CD14-positive monocyte (primary cell): ENCODE measurements around the gene SEC14L1. TPM values are rescaled to one million over a fixed set of nuclear protein-coding genes. Genes with fewer than 3 reads are reported as not detected.

Experiments
- DNase-seq, 3 donors: peaks; one replicate each; pipeline ENCODE4 v3.0.0-alpha.2; 2011 to 2022
- H2AFZ ChIP-seq: 2 replicates; pipeline ENCODE4 v1.6.0; 2012; ENCODE audit warnings: mild to moderate bottlenecking, low read depth, low read length, inconsistent platforms; ENCODE audit not compliant: insufficient read depth, poor library complexity, severe bottlenecking
- H3K27ac ChIP-seq, 2 donors: 1 replicate in 1 of 2; 2 replicates in 1 of 2; pipeline ENCODE4 v1.5.1; 2012 to 2013; ENCODE audit warnings: low read length in 2 of 2, control low read depth in 1 of 2, inconsistent platforms in 1 of 2, low read depth in 1 of 2, mild to moderate bottlenecking in 1 of 2
- H3K27me3 ChIP-seq, 2 donors: one replicate each; pipeline versions ENCODE4 v1.6.0 to v1.6.1; 2011 to 2013; ENCODE audit warnings: low read length in 2 of 2; ENCODE audit not compliant: control insufficient read depth in 2 of 2, insufficient read depth in 2 of 2
- H3K36me3 ChIP-seq, 2 donors: replicated peaks in 1 of 2; 1 replicate in 1 of 2; 2 replicates in 1 of 2; pipeline versions ENCODE4 v1.5.1 to v1.6.1; 2012 to 2013; ENCODE audit warnings: low read length in 2 of 2, control low read depth in 1 of 2, inconsistent platforms in 1 of 2, mild to moderate bottlenecking in 1 of 2; ENCODE audit not compliant: insufficient read depth in 2 of 2, control insufficient read depth in 1 of 2
- H3K4me1 ChIP-seq, 2 donors: 1 replicate in 1 of 2; 2 replicates in 1 of 2; pipeline versions ENCODE4 v1.5.1 to v1.6.1; 2012 to 2013; ENCODE audit warnings: low read length in 2 of 2, control low read depth in 1 of 2, inconsistent platforms in 1 of 2, mild to moderate bottlenecking in 1 of 2, moderate library complexity in 1 of 2; ENCODE audit not compliant: insufficient read depth in 2 of 2, control insufficient read depth in 1 of 2
- H3K4me2 ChIP-seq: replicated peaks from 2 replicates; pipeline ENCODE3; 2012; ENCODE audit warnings: low read length, moderate library complexity, mild to moderate bottlenecking; ENCODE audit not compliant: poor library complexity, severe bottlenecking; ENCODE audit errors: extremely low read depth
- H3K4me3 ChIP-seq, 3 experiments: fragments of 200-600 bp in 1 of 3; sonication (generic) in 1 of 3; replicated peaks in 1 of 3; 1 replicate in 2 of 3; 2 replicates in 1 of 3; pipeline ENCODE4 v1.5.1; 2011 to 2013; ENCODE audit warnings: low read length in 3 of 3, mild to moderate bottlenecking in 3 of 3, control low read depth in 2 of 3, low read depth in 2 of 3, inconsistent platforms in 1 of 3, moderate library complexity in 1 of 3
- H3K79me2 ChIP-seq: 2 replicates; pipeline ENCODE4 v1.6.0; 2012; ENCODE audit warnings: mild to moderate bottlenecking, control low read depth, inconsistent platforms, low read length, moderate library complexity; ENCODE audit not compliant: insufficient read depth
- H3K9ac ChIP-seq: 2 replicates; pipeline ENCODE4 v1.6.0; 2017; ENCODE audit warnings: low read length, mild to moderate bottlenecking; ENCODE audit not compliant: insufficient read depth, poor library complexity, severe bottlenecking
- H3K9me3 ChIP-seq, 2 donors: replicated peaks in 1 of 2; 1 replicate in 1 of 2; 2 replicates in 1 of 2; pipeline versions ENCODE4 v1.5.1 to v1.6.1; 2012 to 2013; ENCODE audit warnings: low read length in 2 of 2, control low read depth in 1 of 2; ENCODE audit not compliant: control insufficient read depth in 1 of 2, insufficient read depth in 1 of 2
- H4K20me1 ChIP-seq: 2 replicates; pipeline ENCODE4 v1.6.0; 2012; ENCODE audit warnings: mild to moderate bottlenecking, low read length, control low read depth, moderate library complexity; ENCODE audit not compliant: insufficient read depth
- H3K27ac Mint-ChIP-seq, 7 donors: one replicate each; pipeline ENCODE4 v1.8.0; 2020; ENCODE audit warnings: mild to moderate bottlenecking in 7 of 7, mixed read lengths in 7 of 7, moderate library complexity in 6 of 7, inconsistent platforms in 2 of 7
- H3K27me3 Mint-ChIP-seq, 3 donors: one replicate each; pipeline ENCODE4 v1.8.0; 2021 to 2022; ENCODE audit warnings: low read depth in 3 of 3, mild to moderate bottlenecking in 3 of 3, mixed read lengths in 3 of 3, moderate library complexity in 3 of 3, inconsistent platforms in 1 of 3
- H3K36me3 Mint-ChIP-seq, 2 donors: one replicate each; pipeline ENCODE4 v1.8.0; 2020; ENCODE audit warnings: mixed read lengths in 2 of 2, inconsistent platforms in 1 of 2, mild to moderate bottlenecking in 1 of 2
- H3K4me1 Mint-ChIP-seq: one replicate; pipeline ENCODE4 v1.8.0; 2020; ENCODE audit warnings: mild to moderate bottlenecking, mixed read lengths
- H3K4me3 Mint-ChIP-seq, 2 donors: one replicate each; pipeline ENCODE4 v1.8.0; 2020; ENCODE audit warnings: mild to moderate bottlenecking in 2 of 2, mixed read lengths in 2 of 2, moderate library complexity in 1 of 2
- H3K9me3 Mint-ChIP-seq, 7 donors: one replicate each; pipeline ENCODE4 v1.8.0; 2020 to 2022; ENCODE audit warnings: mixed read lengths in 7 of 7, mild to moderate bottlenecking in 6 of 7, moderate library complexity in 6 of 7, inconsistent platforms in 2 of 7
- WGBS: methylation state at CpG from one replicate; pipeline ENCODE4 v1.1.5; 2013; ENCODE audit warnings: missing lambda C conversion rate; ENCODE audit not compliant: insufficient coverage; 5-methylcytosine and 5-hydroxymethylcytosine counted together
- intact Hi-C, 2 donors: fragments of 100-400 bp; cut with micrococcal nuclease; formaldehyde crosslinking; loops; one replicate each; pipeline versions ENCODE4 v1.15.0 to v1.15.1; 2023
- polyA plus RNA-seq, 3 donors: library from polyadenylated mRNA; depleted of rRNA in 1 of 3; unstranded in 2 of 3; stranded (reverse) in 1 of 3; fragments of 300-500 nt in 2 of 3; fragments of >200 nt in 1 of 3; fragmentation: Illumina TruSeq in 2 of 3; gene quantifications; 1 replicate in 2 of 3; 2 replicates in 1 of 3; pipeline ENCODE4 v1.2.3, GENCODE V29; 2012 to 2021
- TF ChIP-seq, protein P1 (sequence below): fragments of 200-600 bp; IDR thresholded peaks from one replicate; pipeline ENCODE4 v1.8.0; 2022; ENCODE audit warnings: antibody characterized with exemption, mild to moderate bottlenecking

SEC14L1 gene
- polyA plus RNA-seq, 3 donors, result 34.1 to 76.4 (median 43.2) TPM

DNA sequence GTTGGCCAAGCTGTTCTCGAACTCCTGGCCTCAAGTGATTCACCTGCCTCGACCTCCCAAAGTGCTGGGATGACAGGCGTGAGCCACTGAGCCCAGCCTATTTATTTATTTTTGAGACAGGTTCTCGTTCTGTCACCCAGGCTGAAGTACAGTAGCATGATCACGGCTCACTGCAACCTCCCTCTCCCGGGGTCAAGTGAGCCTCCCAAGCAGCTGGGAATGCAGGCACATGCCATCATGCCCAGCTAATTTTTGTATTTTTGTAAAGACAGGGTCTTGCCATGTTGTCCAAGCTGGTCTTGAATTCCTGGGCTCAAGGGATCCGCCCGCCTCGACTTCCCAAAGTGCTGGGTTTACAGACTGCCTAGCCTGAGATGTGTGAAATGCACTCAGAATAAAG is 10.2 kb upstream of the SEC14L1 start:
- H3K27ac Mint-ChIP-seq, result no peak overlapping the region
- Histone ChIP-seq H3K79me2 (no peaks in the 10 kb centered on the region), H3K27ac (no peak overlapping the region), H4K20me1 (no peaks in the 10 kb centered on the region), H2AFZ (no peak overlapping the region), H3K9me3 (no peaks in the 10 kb centered on the region), H3K4me1 (peaks cover 17 to 25% of the 10 kb centered on the region in 2 donors), H3K4me2 (no peak overlapping the region), H3K36me3 (no peaks in the 10 kb centered on the region), H3K9ac (no peak overlapping the region), H3K27me3 (no peaks in the 10 kb centered on the region), H3K4me3 (no peak overlapping the region)
- intact Hi-C loops, result no loop called here
- peaks cover 7 to 10% of the 10 kb centered on the region in 2 donors for H3K36me3 Mint-ChIP-seq
- DNase-seq, result no peak
- TF ChIP-seq, protein P1, sequence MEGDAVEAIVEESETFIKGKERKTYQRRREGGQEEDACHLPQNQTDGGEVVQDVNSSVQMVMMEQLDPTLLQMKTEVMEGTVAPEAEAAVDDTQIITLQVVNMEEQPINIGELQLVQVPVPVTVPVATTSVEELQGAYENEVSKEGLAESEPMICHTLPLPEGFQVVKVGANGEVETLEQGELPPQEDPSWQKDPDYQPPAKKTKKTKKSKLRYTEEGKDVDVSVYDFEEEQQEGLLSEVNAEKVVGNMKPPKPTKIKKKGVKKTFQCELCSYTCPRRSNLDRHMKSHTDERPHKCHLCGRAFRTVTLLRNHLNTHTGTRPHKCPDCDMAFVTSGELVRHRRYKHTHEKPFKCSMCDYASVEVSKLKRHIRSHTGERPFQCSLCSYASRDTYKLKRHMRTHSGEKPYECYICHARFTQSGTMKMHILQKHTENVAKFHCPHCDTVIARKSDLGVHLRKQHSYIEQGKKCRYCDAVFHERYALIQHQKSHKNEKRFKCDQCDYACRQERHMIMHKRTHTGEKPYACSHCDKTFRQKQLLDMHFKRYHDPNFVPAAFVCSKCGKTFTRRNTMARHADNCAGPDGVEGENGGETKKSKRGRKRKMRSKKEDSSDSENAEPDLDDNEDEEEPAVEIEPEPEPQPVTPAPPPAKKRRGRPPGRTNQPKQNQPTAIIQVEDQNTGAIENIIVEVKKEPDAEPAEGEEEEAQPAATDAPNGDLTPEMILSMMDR, result no peak
- WGBS, result 99% methylated on average over 9 of the region's 9 CpGs
- no peak overlapping the region for H3K4me3 Mint-ChIP-seq
- peaks cover 2 to 7% (median 5%) of the 10 kb centered on the region in 3 donors for H3K27me3 Mint-ChIP-seq
- peaks cover 36% of the 10 kb centered on the region for H3K4me1 Mint-ChIP-seq
- H3K9me3 Mint-ChIP-seq, result peaks cover 0 to 9% (median 0%) of the 10 kb centered on the region in 7 donors

DNA sequence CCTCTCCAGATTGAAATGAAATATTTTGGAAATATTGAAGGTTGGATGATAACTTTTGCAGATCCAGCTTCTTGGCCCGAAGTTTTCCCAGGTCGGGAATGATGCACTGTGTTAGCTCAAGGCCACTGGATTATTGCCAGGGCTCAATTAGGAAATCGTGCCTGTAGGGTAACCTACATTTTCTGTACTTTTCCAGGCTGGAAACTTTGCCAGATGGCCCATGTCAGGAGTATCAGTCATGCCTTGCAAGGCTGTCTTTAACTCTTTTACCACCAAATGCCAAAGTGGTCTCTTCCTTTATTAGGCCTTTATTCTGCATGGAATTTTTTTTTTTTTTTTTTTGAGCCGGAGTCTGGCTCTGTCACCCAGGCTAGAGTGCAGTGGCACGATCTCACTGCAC is 8.9 kb upstream of the SEC14L1 start:
- Histone ChIP-seq H3K9me3 (peaks cover 4 to 7% of the 10 kb centered on the region in 2 donors), H4K20me1 (no peaks in the 10 kb centered on the region), H3K27ac (no peak overlapping the region), H3K9ac (no peak overlapping the region), H3K4me1 (peaks cover 17 to 25% of the 10 kb centered on the region in 2 donors), H3K4me3 (no peak overlapping the region), H3K27me3 (no peaks in the 10 kb centered on the region), H3K4me2 (no peak overlapping the region), H2AFZ (no peak overlapping the region), H3K36me3 (no peaks in the 10 kb centered on the region), H3K79me2 (no peaks in the 10 kb centered on the region)
- WGBS, result 90% methylated on average over 4 of the region's 5 CpGs
- peaks cover 5 to 7% (median 5%) of the 10 kb centered on the region in 3 donors for H3K27me3 Mint-ChIP-seq
- peaks cover 10 to 16% of the 10 kb centered on the region in 2 donors for H3K36me3 Mint-ChIP-seq
- no peak overlapping the region for H3K4me3 Mint-ChIP-seq
- TF ChIP-seq, protein P1, result no peak
- DNase-seq, result no peak
- peaks cover 2 to 18% (median 6%) of the 10 kb centered on the region in 7 donors for H3K9me3 Mint-ChIP-seq
- peaks cover 35% of the 10 kb centered on the region for H3K4me1 Mint-ChIP-seq
- H3K27ac Mint-ChIP-seq, result peak overlapping the region in 1 of 7 donors; percentile 53
- intact Hi-C loops, result no loop called here
